ENCODE measurements around the gene MID1. TPM values are rescaled to one million over a fixed set of nuclear protein-coding genes. Genes with fewer than 3 reads are reported as not detected.
A peak's percentile ranks its signal among the peaks of the same experiment; 100 is the strongest.

Gene MID1
- total RNA-seq, 1 experiment from 2014 or later = 9.7 TPM

- no peak overlapping the region for H3K4me3 Mint-ChIP-seq (ENCODE audit: unreplicated experiment)
- TF ChIP-seq CTCF (IDR thresholded peaks at IDR 0.05; ENCODE audit: unreplicated experiment) = no peak
- no peaks in the 10 kb centered on the region for H3K27me3 Mint-ChIP-seq (ENCODE audit: insufficient read depth, unreplicated experiment)
- ChIA-PET POLR2A (interaction anchor here (1.3 to 1.4 kb wide), 3 partner anchors 92 to 133 kb away, joined by 3 read pairs; no protein-coding TSS in a partner anchor), CTCF (interaction anchor here (0.7 to 1.9 kb wide), 5 partner anchors 94 to 1515 kb away, joined by 3 to 7 read pairs (median 3); no protein-coding TSS in a partner anchor)
- no peak for DNase-seq (ENCODE audit: unreplicated experiment)
- no peak overlapping the region for H3K27ac Mint-ChIP-seq (ENCODE audit: low read depth, unreplicated experiment)
- H3K4me1 Mint-ChIP-seq (ENCODE audit: insufficient read depth, unreplicated experiment) = peaks cover 23% of the 10 kb centered on the region
- H3K9me3 Mint-ChIP-seq (ENCODE audit: unreplicated experiment) = no peaks in the 10 kb centered on the region
- intact Hi-C loops (cut with micrococcal nuclease) = no loop called here
- no peaks in the 10 kb centered on the region for H3K36me3 Mint-ChIP-seq (ENCODE audit: insufficient read depth, unreplicated experiment)
- BruUV-seq (replicated peaks) = no TSS peak
Observed at GRCh38 chrX:10485326-10485725, 135.1 kb downstream of the MID1 start.

- CTCF ChIA-PET = no interaction called here
Observed at GRCh38 chrX:10484683-10485247, 135.6 kb downstream of the MID1 start.

GRCh38 chrX:10483191-10483831, 137.1 kb downstream of the MID1 start:
- POLR2A ChIA-PET = no interaction called here
- no peak for DNase-seq (ENCODE audit: unreplicated experiment)
- H3K27me3 Mint-ChIP-seq (ENCODE audit: insufficient read depth, unreplicated experiment) = no peaks in the 10 kb centered on the region
- peaks cover 6% of the 10 kb centered on the region for H3K36me3 Mint-ChIP-seq (ENCODE audit: insufficient read depth, unreplicated experiment)
- CTCF ChIA-PET = no interaction called here
- TF ChIP-seq CTCF (IDR thresholded peaks at IDR 0.05; ENCODE audit: unreplicated experiment) = no peak
- H3K27ac Mint-ChIP-seq (ENCODE audit: low read depth, unreplicated experiment) = no peak overlapping the region
- H3K4me1 Mint-ChIP-seq (ENCODE audit: insufficient read depth, unreplicated experiment) = peaks cover 23% of the 10 kb centered on the region
- intact Hi-C loops (cut with micrococcal nuclease) = no loop called here
- no peak overlapping the region for H3K4me3 Mint-ChIP-seq (ENCODE audit: unreplicated experiment)
- H3K9me3 Mint-ChIP-seq (ENCODE audit: unreplicated experiment) = peaks cover 7% of the 10 kb centered on the region
- no TSS peak for BruUV-seq (replicated peaks)

More at GRCh38 chrX:10484683-10485247, 135.6 kb downstream of the MID1 start:
- peaks cover 2% of the 10 kb centered on the region for H3K36me3 Mint-ChIP-seq (ENCODE audit: insufficient read depth, unreplicated experiment)
- peak overlapping the region; percentile 20 for H3K27ac Mint-ChIP-seq (ENCODE audit: low read depth, unreplicated experiment)
- no peak overlapping the region for H3K4me3 Mint-ChIP-seq (ENCODE audit: unreplicated experiment)
- H3K27me3 Mint-ChIP-seq (ENCODE audit: insufficient read depth, unreplicated experiment) = no peaks in the 10 kb centered on the region
- peak; percentile 17 for DNase-seq (ENCODE audit: unreplicated experiment)
- POLR2A ChIA-PET = interaction anchor here (1.3 to 1.4 kb wide), 2 partner anchors 95 to 133 kb away, joined by 3 read pairs; no protein-coding TSS in a partner anchor
- BruUV-seq (replicated peaks) = no TSS peak
- peaks cover 23% of the 10 kb centered on the region for H3K4me1 Mint-ChIP-seq (ENCODE audit: insufficient read depth, unreplicated experiment)
- no peak for TF ChIP-seq CTCF (IDR thresholded peaks at IDR 0.05; ENCODE audit: unreplicated experiment)
- peaks cover under 1% of the 10 kb centered on the region for H3K9me3 Mint-ChIP-seq (ENCODE audit: unreplicated experiment)
- intact Hi-C loops (cut with micrococcal nuclease) = no loop called here

GRCh38 chrX:10482708-10483107, 137.7 kb downstream of the MID1 start:
- no peak for DNase-seq (ENCODE audit: unreplicated experiment)
- BruUV-seq (replicated peaks) = no TSS peak
- no peak for TF ChIP-seq CTCF (IDR thresholded peaks at IDR 0.05; ENCODE audit: unreplicated experiment)
- Mint-ChIP-seq H3K36me3 (ENCODE audit: insufficient read depth, unreplicated experiment) (peaks cover 7% of the 10 kb centered on the region), H3K27ac (ENCODE audit: low read depth, unreplicated experiment) (no peak overlapping the region), H3K9me3 (ENCODE audit: unreplicated experiment) (peaks cover 7% of the 10 kb centered on the region), H3K4me1 (ENCODE audit: insufficient read depth, unreplicated experiment) (peaks cover 23% of the 10 kb centered on the region), H3K4me3 (ENCODE audit: unreplicated experiment) (no peak overlapping the region), H3K27me3 (ENCODE audit: insufficient read depth, unreplicated experiment) (no peaks in the 10 kb centered on the region)
- ChIA-PET CTCF (no interaction called here), POLR2A (no interaction called here)
- intact Hi-C loops (cut with micrococcal nuclease) = no loop called here
